ENCODE data around the gene PPARA.
"Not testable (repeated sequence)": the region's sequence is repeated elsewhere in the genome, so short reads cannot be mapped to it uniquely, and the experiment has no call there.

Gene PPARA

GRCh38 chr22:46176508-46177003, 26.2 kb downstream of the PPARA start:
- no peak for DNase-seq

GRCh38 chr22:46178755-46179505, 28.6 kb downstream of the PPARA start:
- no peak for DNase-seq

- no peak for DNase-seq
Observed at GRCh38 chr22:46179748-46180147, 29.4 kb downstream of the PPARA start.

GRCh38 chr22:46180370-46181137, 30.2 kb downstream of the PPARA start:
- no peak for DNase-seq

GRCh38 chr22:46183733-46184132, 33.4 kb downstream of the PPARA start:
- DNase-seq = no peak

GRCh38 chr22:46185283-46185682, 35.0 kb downstream of the PPARA start:
- DNase-seq = no peak

GRCh38 chr22:46187862-46188261, 37.5 kb downstream of the PPARA start:
- no peak for DNase-seq

- DNase-seq = no peak
Observed at GRCh38 chr22:46192210-46192993, 42.1 kb downstream of the PPARA start.

GRCh38 chr22:46193898-46194310, 43.6 kb downstream of the PPARA start:
- DNase-seq = no peak

- no peak for DNase-seq
Observed at GRCh38 chr22:46195487-46196165, 45.3 kb downstream of the PPARA start.

- DNase-seq = no peak
Observed at GRCh38 chr22:46196278-46196677, 46.0 kb downstream of the PPARA start.

- DNase-seq = no peak
Observed at GRCh38 chr22:46198274-46198673, 47.9 kb downstream of the PPARA start.

GRCh38 chr22:46198806-46199205, 48.5 kb downstream of the PPARA start:
- not testable (repeated sequence) for DNase-seq

GRCh38 chr22:46201059-46201757, 50.9 kb downstream of the PPARA start:
- DNase-seq = no peak

- no peak for DNase-seq
Observed at GRCh38 chr22:46202897-46203600, 52.7 kb downstream of the PPARA start.

- DNase-seq = no peak
Observed at GRCh38 chr22:46203601-46203980, 53.3 kb downstream of the PPARA start.

GRCh38 chr22:46209262-46209661, 58.9 kb downstream of the PPARA start:
- DNase-seq = no peak

GRCh38 chr22:46212195-46212594, 61.9 kb downstream of the PPARA start:
- DNase-seq = no peak

GRCh38 chr22:46213052-46213451, 62.7 kb downstream of the PPARA start:
- no peak for DNase-seq

GRCh38 chr22:46214149-46214548, 63.8 kb downstream of the PPARA start:
- DNase-seq = no peak

- no peak for DNase-seq
Observed at GRCh38 chr22:46214616-46215015, 64.3 kb downstream of the PPARA start.
